Type B pancreatic cell (in vitro differentiated cells): ENCODE measurements around the gene PLCB1. TPM values are rescaled to one million over a fixed set of nuclear protein-coding genes. Genes with fewer than 3 reads are reported as not detected.

Source experiments
- DNase-seq: peaks from one replicate; pipeline ENCODE4 v3.0.0; 2021; ENCODE audit warnings: mixed read lengths; ENCODE audit not compliant: unreplicated experiment; ENCODE audit errors: extremely low spot score
- H3K27ac Mint-ChIP-seq: 2 replicates; pipeline ENCODE4 v1.8.0; 2021; ENCODE audit warnings: mild to moderate bottlenecking, mixed read lengths
- H3K27me3 Mint-ChIP-seq: 2 replicates; pipeline ENCODE4 v1.8.0; 2021; ENCODE audit warnings: mixed read lengths
- H3K36me3 Mint-ChIP-seq: 2 replicates; pipeline ENCODE4 v1.8.0; 2021; ENCODE audit warnings: mixed read lengths
- H3K4me1 Mint-ChIP-seq: one replicate; pipeline ENCODE4 v1.8.0; 2021; ENCODE audit warnings: mixed read lengths; ENCODE audit not compliant: unreplicated experiment
- H3K4me3 Mint-ChIP-seq: 2 replicates; pipeline ENCODE4 v1.8.0; 2021; ENCODE audit warnings: mild to moderate bottlenecking, mixed read lengths
- H3K9me3 Mint-ChIP-seq: 2 replicates; pipeline ENCODE4 v1.8.0; 2021; ENCODE audit warnings: mixed read lengths
- CTCF ChIP-seq: fragments of 200-600 bp; sonication (generic); conservative IDR thresholded peaks from 2 replicates; pipeline ENCODE4 v1.5.0; 2021; ENCODE audit warnings: antibody characterized with exemption, mild to moderate bottlenecking
- total RNA-seq: library from RNA; stranded (reverse); gene quantifications from 2 replicates; pipeline ENCODE4 v1.2.1, GENCODE V29; 2021; ENCODE audit warnings: low replicate concordance

PLCB1 gene
- total RNA-seq, 1 donor from 2014 or later: 17.9 TPM

- Mint-ChIP-seq H3K4me3 (no peak overlapping the region), H3K27me3 (no peaks in the 10 kb centered on the region), H3K36me3 (no peaks in the 10 kb centered on the region), H3K9me3 (peaks cover 6% of the 10 kb centered on the region), H3K4me1 (peaks cover 13% of the 10 kb centered on the region), H3K27ac (no peak overlapping the region)
- DNase-seq: no peak
- no peak for TF ChIP-seq CTCF
Observed at GRCh38 chr20:8386991-8387390, 254.9 kb downstream of the PLCB1 start.

- Mint-ChIP-seq H3K36me3 (no peaks in the 10 kb centered on the region), H3K4me1 (peaks cover 13% of the 10 kb centered on the region), H3K4me3 (no peak overlapping the region), H3K9me3 (peaks cover 5% of the 10 kb centered on the region), H3K27me3 (no peaks in the 10 kb centered on the region), H3K27ac (no peak overlapping the region)
- no peak for DNase-seq
- TF ChIP-seq CTCF: no peak
Observed at GRCh38 chr20:8388141-8388540, 256.1 kb downstream of the PLCB1 start.

DNA sequence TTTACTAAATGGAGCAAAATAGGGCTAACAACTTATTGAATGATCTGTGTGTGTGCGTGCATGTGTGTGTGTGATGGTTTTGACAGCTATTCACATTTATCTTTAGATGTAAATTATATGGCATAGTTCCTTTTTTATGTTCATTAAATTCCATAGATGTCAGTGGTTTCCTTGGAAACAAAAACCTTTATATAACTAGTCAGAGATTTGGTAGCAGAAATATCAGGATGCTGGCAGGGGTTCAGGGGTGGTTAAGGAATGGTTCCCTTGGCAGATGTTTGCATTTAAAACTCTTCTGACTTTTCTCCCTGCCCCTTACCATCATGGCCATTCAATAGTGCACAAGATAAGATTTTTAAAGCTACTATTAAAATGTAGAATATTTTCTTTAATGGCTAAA, 256.6 kb downstream of the PLCB1 start:
- no peaks in the 10 kb centered on the region for H3K36me3 Mint-ChIP-seq
- peaks cover 5% of the 10 kb centered on the region for H3K9me3 Mint-ChIP-seq
- TF ChIP-seq CTCF: no peak
- H3K4me1 Mint-ChIP-seq: peaks cover 13% of the 10 kb centered on the region
- no peaks in the 10 kb centered on the region for H3K27me3 Mint-ChIP-seq
- no peak overlapping the region for H3K27ac Mint-ChIP-seq
- H3K4me3 Mint-ChIP-seq: no peak overlapping the region
- no peak for DNase-seq

DNA sequence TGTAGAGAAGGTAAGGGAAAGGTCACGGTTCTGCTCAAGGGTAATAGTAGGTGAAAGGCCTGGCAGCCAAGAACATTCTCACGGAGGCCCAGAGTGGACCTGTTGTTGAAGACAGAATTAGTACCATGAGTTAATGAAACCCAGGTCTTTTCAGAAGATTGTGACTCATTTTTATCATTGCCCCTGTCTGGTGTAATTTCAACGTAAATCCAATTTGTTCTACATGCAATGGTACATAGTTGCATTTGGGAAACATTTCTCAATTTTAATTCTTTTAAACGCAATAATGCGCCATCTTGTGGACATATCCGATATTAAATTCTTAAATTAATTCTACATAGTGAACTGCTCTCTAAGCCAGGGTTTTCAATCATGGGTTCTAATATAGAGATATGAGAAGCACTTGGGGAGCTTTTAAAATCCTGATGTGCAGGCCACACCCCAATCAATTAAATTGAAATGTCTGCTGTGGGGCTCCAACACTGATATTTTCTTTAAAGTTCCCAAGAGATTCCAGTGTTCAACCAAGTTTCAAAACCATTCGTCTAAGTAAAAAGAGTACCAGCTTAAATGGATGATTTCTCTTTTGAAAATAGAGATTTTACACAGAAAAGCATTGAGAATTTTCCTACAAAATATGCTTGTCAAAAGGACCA, 257.4 kb downstream of the PLCB1 start:
- Mint-ChIP-seq H3K4me1 (peaks cover 13% of the 10 kb centered on the region), H3K27me3 (no peaks in the 10 kb centered on the region), H3K27ac (no peak overlapping the region), H3K9me3 (peaks cover 5% of the 10 kb centered on the region), H3K36me3 (no peaks in the 10 kb centered on the region), H3K4me3 (no peak overlapping the region)
- peak; percentile 86 for TF ChIP-seq CTCF
- no peak for DNase-seq

DNA sequence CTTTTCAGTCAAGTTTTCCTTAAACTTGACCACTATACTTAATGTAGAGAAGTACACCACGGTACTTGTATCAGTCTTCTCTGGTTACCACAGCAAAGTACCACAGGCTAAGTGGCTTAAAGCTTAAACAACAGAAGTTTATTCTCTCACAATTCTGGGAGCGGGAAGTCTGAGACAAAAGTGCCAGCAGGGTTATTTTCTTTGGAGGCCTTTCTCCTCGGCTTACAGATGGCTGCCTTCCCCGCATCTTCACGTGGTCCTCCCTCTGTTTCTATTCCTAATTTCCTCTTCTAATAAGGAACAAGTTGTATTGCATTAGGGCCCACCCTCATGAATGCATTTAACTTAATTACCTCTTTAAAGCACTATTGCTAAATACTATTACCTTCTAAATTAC, 258.0 kb downstream of the PLCB1 start:
- H3K27me3 Mint-ChIP-seq: no peaks in the 10 kb centered on the region
- no peak overlapping the region for H3K27ac Mint-ChIP-seq
- H3K9me3 Mint-ChIP-seq: peaks cover 5% of the 10 kb centered on the region
- TF ChIP-seq CTCF: no peak
- H3K36me3 Mint-ChIP-seq: no peaks in the 10 kb centered on the region
- DNase-seq: no peak
- H3K4me1 Mint-ChIP-seq: peaks cover 13% of the 10 kb centered on the region
- no peak overlapping the region for H3K4me3 Mint-ChIP-seq

GRCh38 chr20:8390500-8390899, 258.4 kb downstream of the PLCB1 start:
- Mint-ChIP-seq H3K4me1 (peaks cover 13% of the 10 kb centered on the region), H3K36me3 (no peaks in the 10 kb centered on the region), H3K27ac (no peak overlapping the region), H3K9me3 (peaks cover 5% of the 10 kb centered on the region), H3K4me3 (no peak overlapping the region), H3K27me3 (no peaks in the 10 kb centered on the region)
- no peak for TF ChIP-seq CTCF
- DNase-seq: no peak
